HG02798 (cell line): ENCODE measurements around the gene SESN3.

Source experiments
- ATAC-seq: cut with Tn5 transposase; IDR thresholded peaks from one replicate; pipeline ENCODE4 v1.9.1; 2021; ENCODE audit warnings: mild to moderate bottlenecking; ENCODE audit not compliant: unreplicated experiment, poor library complexity

SESN3 gene

GRCh38 chr11:95135880-95136279 is 95.1 kb downstream of the SESN3 start:
- no peak for ATAC-seq

- ATAC-seq, result no peak
Measured at GRCh38 chr11:95135155-95135554, 95.8 kb downstream of the SESN3 start.

- no peak for ATAC-seq
Measured at GRCh38 chr11:95134491-95134890, 96.5 kb downstream of the SESN3 start.

GRCh38 chr11:95132956-95133355 is 98.0 kb downstream of the SESN3 start:
- ATAC-seq, result no peak

DNA sequence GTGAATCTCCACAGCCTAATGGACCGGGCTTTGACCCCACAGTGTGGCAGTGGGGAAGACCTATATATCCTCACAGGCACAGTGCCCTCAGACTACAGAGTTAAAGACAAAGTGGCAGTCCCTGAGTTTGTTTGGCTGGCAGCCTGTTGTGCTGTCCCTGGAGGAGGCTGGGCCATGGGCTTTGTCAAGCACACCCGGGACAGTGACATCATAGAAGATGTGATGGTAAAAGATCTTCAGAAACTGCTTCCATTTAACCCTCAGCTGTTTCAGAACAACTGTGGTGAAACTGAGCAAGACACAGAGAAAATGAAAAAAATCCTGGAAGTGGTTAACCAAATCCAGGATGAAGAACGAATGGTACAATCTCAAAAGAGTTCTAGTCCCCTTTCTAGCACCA is 102.4 kb downstream of the SESN3 start:
- no peak for ATAC-seq

DNA sequence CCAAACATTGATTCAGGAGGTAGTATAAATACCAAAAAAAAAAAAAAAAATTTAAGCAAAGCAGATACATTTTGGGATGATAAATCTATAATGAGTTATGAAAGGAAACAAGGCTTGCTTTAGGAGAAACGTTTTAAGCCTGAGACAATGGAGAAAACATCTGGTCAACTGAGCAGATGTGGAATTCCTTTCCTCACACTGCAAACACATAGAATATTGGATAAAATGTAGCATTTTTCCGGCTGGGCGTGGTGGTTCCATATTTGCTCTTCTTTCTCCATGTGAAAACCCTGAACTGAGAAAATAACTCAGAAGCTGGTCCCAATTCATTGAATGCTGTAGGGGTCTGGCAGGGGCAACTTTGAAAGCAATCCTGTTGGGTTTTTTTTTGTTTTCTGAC is 107.4 kb downstream of the SESN3 start:
- ATAC-seq, result no peak

GRCh38 chr11:95121698-95122097 is 109.3 kb downstream of the SESN3 start:
- ATAC-seq, result no peak

DNA sequence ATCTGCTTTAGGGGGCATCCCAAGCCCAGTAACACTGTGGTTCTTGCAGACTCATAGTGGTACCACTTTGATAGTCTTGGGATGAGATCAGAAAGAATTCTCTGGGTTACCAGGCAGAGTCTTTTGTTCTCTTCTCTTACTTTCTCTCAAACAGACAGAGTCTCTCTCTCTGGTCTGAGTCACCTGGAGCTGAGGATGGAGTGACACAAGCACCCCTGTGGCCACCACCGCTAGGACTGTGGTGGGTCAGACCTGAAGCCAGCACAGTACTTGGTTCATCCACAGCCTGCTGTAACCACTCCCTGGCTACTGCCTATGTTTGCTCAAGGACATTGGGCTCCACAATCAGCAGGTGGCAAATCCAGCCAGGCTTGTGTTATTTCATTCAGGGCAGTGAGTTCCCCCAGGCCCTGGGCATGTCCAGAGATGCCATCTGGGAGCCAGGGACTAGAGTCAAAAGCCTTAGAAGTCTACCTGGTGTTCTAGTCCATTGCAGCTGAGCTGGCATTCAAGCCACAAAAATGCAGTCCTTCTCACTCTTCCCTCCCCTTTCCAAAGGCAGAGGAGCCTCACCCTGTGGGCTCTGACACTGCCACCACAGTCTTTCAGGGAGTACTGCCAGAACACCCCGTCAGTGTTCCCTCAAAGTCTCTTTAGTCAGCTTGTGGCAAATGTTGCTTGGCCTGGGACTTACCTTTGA is 111.5 kb downstream of the SESN3 start:
- no peak for ATAC-seq

DNA sequence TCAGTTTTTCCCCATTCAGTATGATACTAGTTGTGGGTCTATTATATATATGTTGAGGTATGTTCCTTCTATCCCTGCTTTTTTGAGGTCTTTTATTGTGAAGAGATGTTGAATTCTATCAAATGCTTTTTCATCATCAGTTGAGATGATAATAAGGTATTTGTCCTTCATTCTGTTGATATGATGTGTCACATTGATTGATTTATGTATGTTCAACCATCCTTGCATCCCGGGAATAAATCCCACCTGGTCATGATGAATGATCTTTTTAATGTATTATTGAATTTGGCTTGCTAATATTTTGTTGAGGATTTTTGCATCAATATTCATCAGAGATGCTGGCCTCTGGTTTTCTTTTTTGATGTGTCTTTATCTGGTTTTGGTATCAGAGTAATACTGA is 115.4 kb downstream of the SESN3 start:
- no peak for ATAC-seq
